ENCODE data around the gene TIA1.
"Not testable (repeated sequence)": the region's sequence is repeated elsewhere in the genome, so short reads cannot be mapped to it uniquely, and the experiment has no call there.

The TIA1 gene

DNA sequence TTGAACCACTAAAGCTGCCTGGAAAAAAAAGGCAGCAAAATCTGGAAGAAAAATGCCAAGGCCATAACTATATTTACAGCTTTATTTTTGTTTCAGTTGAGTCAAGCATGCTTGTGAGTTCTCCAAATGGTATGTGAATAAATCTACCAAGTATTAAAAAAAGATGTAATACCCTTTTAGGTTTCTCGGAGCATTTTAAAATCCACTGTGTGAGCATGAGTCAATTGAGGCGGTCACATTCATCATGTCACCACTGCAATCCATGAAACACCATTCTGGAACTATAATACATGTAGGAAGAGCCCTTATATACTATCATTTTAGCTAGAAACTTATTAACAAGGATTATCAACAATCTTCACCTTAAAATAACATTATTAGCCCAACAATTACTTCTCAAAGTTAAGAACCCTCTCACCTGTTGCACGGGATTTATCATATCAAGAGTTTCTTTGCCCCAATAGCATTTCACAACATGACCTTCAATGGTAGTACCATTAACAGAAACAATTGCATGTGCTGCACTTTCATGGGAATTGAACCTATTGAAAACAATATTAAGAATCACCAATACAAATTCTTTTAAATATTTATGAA lies 33.4 kb downstream of the TIA1 start:
- no peak for DNase-seq

DNA sequence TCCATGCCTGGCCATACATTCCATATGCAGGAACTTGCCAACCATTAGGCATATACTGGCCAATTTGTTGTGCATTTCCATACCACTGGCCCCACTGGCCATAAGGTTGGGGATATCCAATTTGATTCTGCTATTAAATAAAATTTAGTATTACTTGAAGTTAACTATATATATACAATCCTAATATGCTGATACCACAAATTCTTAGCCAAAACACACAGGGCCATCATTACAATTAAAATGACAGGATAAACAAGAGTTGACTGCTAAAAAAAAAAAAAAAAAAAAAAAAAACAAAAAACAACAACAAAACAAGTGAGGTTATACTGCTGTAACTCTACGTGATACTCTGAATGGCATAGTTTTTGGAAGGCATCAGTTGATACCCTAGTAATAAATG lies 34.1 kb downstream of the TIA1 start:
- no peak for DNase-seq

GRCh38 chr2:70212298-70212932 lies 36.0 kb downstream of the TIA1 start:
- no peak for DNase-seq

GRCh38 chr2:70211595-70211994 lies 36.8 kb downstream of the TIA1 start:
- no peak for DNase-seq

GRCh38 chr2:70204452-70204851 lies 44.0 kb downstream of the TIA1 start:
- no peak for DNase-seq

DNA sequence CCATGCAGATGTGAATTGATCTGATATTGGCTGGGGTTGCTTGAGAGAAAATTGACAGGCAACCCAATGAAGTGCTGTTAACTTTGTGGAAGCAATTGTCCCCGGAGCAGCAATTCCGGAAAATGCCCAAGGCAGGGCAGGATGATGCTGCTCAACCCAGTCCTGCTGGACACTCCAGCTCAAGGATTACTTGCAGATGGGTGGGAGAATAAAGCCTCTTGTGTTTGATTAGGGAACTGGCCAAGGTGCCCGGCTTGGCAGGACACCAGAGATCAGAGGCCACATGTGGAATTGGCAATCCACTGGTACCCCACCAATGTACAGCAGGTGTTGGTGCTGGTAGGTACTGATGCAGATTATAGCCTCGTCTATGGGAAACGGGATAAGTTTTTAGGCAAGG lies 45.3 kb downstream of the TIA1 start:
- DNase-seq: no peak

GRCh38 chr2:70202236-70202806 lies 46.1 kb downstream of the TIA1 start:
- no peak for DNase-seq

DNA sequence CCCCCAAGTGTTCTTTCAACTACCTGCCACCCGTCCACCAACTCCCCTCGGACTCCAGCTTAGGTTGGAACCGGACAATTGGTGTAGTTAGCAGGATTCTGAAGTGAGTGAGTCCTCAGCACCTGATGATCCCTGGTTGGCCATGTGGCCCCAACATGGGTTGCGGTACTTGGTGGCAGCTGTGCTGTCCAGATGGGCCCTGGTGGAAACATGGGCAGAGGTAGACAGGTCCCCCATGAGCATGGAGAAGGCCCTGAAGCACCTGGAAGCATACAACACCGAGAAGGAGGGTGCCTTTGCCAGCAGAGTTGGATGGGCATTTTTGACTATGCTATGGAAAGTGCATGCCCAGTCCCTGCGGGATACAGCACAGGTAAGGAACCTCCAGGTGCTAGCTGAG lies 46.6 kb downstream of the TIA1 start:
- DNase-seq: no peak

DNA sequence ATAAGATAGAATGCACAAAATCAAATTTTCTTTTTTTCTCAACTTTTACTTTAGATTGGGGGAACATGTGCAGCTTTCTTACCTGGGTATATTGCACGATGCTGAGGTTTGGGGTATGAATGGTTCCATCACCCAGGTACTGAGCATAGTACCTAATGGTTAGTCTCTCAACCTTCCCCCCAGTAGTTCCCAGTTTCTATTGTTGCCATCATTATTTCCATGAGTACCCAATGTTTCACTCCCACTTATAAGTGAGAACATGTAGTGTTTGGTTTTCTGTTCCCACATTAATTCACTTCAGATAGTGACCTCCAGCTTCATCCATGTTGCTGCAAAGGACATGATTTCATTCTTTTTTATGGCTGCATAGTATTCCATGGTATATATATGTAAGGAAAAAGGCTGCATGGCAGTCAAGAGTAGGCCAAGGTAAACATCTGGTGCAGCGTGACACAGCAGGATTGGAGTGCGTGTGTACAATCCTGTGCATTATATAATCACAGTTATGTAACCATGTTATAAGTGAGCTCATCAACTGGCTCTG lies 47.1 kb downstream of the TIA1 start:
- DNase-seq: no peak

DNA sequence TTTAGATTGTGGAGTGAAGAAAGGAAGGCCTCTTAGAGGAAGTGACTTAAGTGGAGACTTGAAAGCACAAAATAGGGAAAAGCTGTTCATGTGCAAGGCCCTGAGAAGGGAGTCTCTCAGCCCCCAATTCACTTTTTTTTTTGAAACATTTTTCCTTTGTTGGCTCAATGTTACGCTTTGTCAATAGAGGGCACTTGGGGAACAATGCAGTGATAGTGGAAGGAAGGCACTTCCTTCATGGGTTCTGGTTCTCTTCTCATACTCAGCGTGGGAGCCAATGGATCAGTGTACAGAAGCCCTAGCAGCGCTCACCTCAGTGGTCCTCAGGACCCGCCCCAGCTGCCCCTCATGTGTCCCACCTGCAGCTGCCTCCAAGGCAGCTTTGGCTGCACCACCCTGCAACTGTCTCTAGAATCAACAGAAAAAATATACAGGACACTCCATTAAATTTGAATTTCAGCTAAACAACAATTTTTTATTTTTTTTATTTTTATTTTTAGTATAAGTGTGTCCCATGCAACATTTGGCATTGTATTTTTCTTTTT lies 49.0 kb downstream of the TIA1 start:
- DNase-seq: no peak

- DNase-seq: no peak
Observed at GRCh38 chr2:70192516-70192915, 55.9 kb downstream of the TIA1 start.

DNA sequence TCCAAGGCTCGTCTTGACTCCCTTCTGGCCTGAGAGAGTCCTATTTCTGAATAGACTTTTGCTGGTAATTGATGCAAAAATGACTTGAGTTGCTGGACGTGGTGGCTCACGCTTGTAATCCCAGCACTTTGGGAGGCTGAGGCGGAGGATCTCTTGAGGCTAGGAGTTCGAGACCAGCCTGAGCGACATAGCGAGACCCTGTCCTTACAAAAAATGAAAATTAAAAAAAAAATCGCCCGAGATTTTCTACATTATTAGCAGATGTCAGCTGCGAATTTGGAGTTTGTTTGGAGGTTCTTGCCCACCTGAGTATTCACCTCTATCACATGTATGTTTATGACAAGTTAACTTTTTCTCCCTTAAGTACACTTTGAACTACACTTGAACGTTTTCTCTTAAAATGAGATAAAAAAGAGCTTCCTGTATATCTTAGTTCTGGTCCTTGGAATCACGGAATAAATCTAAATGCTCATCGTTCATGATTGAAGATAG lies 57.1 kb downstream of the TIA1 start:
- DNase-seq: no peak

DNA sequence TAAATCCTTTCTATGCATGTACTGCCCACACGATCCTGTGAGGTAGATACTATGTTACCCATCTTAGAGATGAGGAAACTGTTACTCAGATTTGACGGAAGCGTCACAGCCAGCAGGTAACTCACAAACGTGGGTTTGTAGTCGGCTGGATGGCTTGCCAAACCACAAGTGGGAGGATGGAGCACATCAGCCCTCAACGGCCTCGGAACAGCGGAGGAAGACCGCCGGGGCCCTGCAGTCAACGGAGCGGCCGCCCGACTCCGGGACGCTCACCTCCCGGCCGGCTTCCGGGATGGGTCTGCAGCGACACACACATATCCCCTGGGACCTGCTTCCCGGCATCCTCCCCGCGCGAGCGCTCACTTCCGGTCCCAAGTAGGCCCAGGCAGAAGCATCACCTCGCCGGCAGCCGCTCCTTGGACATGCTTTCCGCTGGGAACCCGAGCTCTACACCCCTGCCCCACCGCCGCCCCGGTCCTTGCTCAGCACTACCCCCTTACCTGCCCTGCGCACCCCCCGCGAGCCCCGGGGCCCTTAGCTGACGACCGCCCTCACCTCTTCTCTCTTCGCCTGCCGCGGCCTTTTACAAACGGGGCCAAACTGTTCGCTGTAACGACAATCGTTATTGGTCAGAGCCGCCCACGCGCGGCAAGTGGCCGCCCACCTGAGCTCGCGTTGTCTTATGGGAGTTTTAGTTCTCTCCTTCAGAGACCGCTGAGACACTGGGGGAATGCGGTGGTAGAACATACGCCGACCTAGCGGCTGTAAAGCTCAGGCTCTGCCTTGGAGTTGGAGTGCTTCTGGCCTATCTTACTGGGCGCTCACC lies 57.8 kb downstream of the TIA1 start, which contains the start of gene C2orf42:
Gene C2orf42, minus strand, starts transcription at position 602 of the 826 bp plus-strand sequence. CDS start 9,034 bp downstream, outside the sequence.
- DNase-seq: peak; percentile 87 to 97

DNA sequence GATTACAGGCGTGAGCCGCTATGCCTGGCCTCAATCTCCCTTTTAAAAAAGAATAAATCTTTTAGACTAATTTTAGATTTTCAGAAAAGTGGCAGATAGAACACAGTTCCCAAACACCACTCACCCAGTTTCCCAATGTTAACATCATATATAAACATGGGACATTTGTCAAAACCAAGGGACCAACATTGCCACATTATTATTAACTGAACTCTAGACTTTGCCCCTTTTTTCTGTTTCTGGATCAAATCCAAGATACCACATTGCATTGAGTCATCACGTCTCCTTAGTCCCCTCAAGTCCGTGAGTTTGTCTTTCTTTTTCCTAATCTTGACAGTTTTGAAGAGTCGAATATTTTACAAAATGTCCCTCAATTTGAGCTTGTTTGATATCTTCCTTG lies 60.0 kb downstream of the TIA1 start:
- DNase-seq: no peak

- DNase-seq: not testable (repeated sequence)
Observed at GRCh38 chr2:70187170-70187569, 61.3 kb downstream of the TIA1 start.

GRCh38 chr2:70182689-70183088 lies 65.7 kb downstream of the TIA1 start:
- DNase-seq: no peak

GRCh38 chr2:70181363-70181956 lies 67.0 kb downstream of the TIA1 start:
- no peak for DNase-seq

DNA sequence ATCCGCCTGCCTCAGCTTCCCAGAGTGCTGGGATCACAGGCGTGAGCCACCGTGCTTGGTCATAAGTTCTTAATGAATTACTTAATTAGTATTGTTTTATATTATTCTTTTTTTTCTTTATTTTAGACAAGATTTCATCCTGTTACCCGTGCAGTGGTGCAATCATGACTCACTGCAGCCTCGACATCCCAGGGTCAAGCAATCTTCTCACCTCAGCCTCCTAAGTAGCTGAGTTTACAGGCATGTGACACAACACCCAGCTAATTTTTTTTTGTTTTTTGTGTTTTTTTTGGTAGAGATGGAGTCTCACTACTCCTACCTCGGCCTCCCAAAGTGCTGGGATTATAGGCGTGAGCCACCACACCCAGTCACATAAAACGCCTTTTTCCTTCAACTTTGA lies 74.9 kb downstream of the TIA1 start:
- DNase-seq: no peak

- not testable (repeated sequence) for DNase-seq
Observed at GRCh38 chr2:70169654-70170245, 78.7 kb downstream of the TIA1 start.

DNA sequence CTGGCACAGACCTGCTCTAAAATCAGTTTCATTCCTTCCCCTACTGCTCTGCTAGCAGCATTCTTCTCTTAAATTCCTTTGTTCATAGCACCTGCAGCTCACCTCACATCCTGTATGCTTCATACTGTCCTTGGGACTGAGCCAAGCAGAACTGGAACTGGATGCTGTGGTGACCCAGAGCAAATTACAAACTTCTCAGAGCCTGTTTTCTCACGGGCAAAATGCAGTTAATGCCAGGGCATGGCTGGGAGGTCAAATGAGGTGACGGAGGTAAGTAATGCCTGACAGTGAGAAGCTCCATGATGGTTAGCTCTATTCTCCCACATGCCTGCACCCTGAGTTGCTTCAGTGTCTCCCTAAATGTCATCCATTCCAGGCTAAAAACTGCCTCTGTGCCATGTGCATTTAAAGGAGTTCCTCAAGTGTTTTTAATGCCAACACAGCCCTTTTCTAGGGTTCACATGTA lies 87.3 kb downstream of the TIA1 start:
- DNase-seq: no peak

GRCh38 chr2:70160545-70160944 lies 87.9 kb downstream of the TIA1 start:
- DNase-seq: no peak

All from SW 1271 (cell line).